Keratinocyte (primary cell): ENCODE data around the gene CHST14. TPM values are rescaled to one million over a fixed set of nuclear protein-coding genes. Genes with fewer than 3 reads are reported as not detected.

Experiments
- DNase-seq: peaks from one replicate; pipeline ENCODE4 v3.0.0-alpha.2; 2011; ENCODE audit warnings: low read depth, missing footprints, low spot score
- FAIRE-seq: peaks from 2 replicates; lab custom pipeline; 2011; peaks lifted over from hg19 to GRCh38; lab: Jason Lieb, UNC
- H2AFZ ChIP-seq: 2 replicates; pipeline ENCODE4 v1.6.0; 2012; ENCODE audit warnings: low read length, control low read depth, inconsistent platforms; ENCODE audit not compliant: control insufficient read depth
- H3K27ac ChIP-seq: 2 replicates; pipeline ENCODE4 v1.5.1; 2011; ENCODE audit warnings: low read length; ENCODE audit not compliant: control insufficient read depth, insufficient read depth
- H3K27me3 ChIP-seq: 3 replicates; pipeline ENCODE4 v1.6.0; 2011; ENCODE audit warnings: low read length; ENCODE audit not compliant: control insufficient read depth, insufficient read depth; ENCODE audit errors: extremely low read depth
- H3K36me3 ChIP-seq, 2 experiments: 2 replicates in 1 of 2; 3 replicates in 1 of 2; pipeline ENCODE4 v1.5.1; 2011; ENCODE audit warnings: low read length in 2 of 2, mild to moderate bottlenecking in 1 of 2; ENCODE audit not compliant: control insufficient read depth in 2 of 2, insufficient read depth in 2 of 2; ENCODE audit errors: extremely low read depth in 1 of 2
- H3K4me1 ChIP-seq: 3 replicates; pipeline ENCODE4 v1.5.1; 2011; ENCODE audit warnings: low read length; ENCODE audit not compliant: control insufficient read depth, insufficient read depth; ENCODE audit errors: extremely low read depth
- H3K4me2 ChIP-seq: 3 replicates; pipeline ENCODE4 v1.6.0; 2011; ENCODE audit warnings: low read depth, low read length; ENCODE audit not compliant: control insufficient read depth, insufficient read depth; ENCODE audit errors: extremely low read depth
- H3K4me3 ChIP-seq, 3 experiments: fragments of 200-600 bp in 1 of 3; sonication (generic) in 1 of 3; 2 replicates in 2 of 3; 3 replicates in 1 of 3; pipeline ENCODE4 v1.5.1; 2011 to 2016; ENCODE audit warnings: low read length in 3 of 3, mild to moderate bottlenecking in 3 of 3, control low read depth in 2 of 3, inconsistent platforms in 1 of 3, low read depth in 1 of 3, mixed read lengths in 1 of 3, mixed run types in 1 of 3, moderate library complexity in 1 of 3; ENCODE audit not compliant: control insufficient read depth in 2 of 3, insufficient read depth in 2 of 3; ENCODE audit errors: extremely low read depth in 1 of 3
- H3K79me2 ChIP-seq: 2 replicates; pipeline ENCODE4 v1.6.0; 2012; ENCODE audit warnings: low read length; ENCODE audit not compliant: control insufficient read depth, insufficient read depth
- H3K9ac ChIP-seq: 3 replicates; pipeline ENCODE4 v1.6.0; 2011; ENCODE audit warnings: low read length; ENCODE audit not compliant: control insufficient read depth, insufficient read depth; ENCODE audit errors: extremely low read depth
- H3K9me1 ChIP-seq: 3 replicates; pipeline ENCODE4 v1.6.0; 2011; ENCODE audit warnings: low read length; ENCODE audit not compliant: control insufficient read depth, insufficient read depth; ENCODE audit errors: extremely low read depth
- H3K9me3 ChIP-seq: 2 replicates; pipeline ENCODE4 v1.5.1; 2012; ENCODE audit warnings: low read depth, low read length; ENCODE audit not compliant: control insufficient read depth
- H4K20me1 ChIP-seq: 3 replicates; pipeline ENCODE4 v1.6.0; 2011; ENCODE audit warnings: low read length; ENCODE audit not compliant: control insufficient read depth, insufficient read depth; ENCODE audit errors: extremely low read depth
- EZH2 ChIP-seq: IDR thresholded peaks from one replicate; pipeline ENCODE4 v1.6.1; 2012; ENCODE audit warnings: inconsistent platforms, mild to moderate bottlenecking, low read length, moderate library complexity
- dilution Hi-C: fragments of 300-500 bp; cut with MboI; formaldehyde crosslinking; loops from one replicate; pipeline ENCODE4 v1.7.0; 2020; ENCODE audit warnings: low sequenced_read_pairs; ENCODE audit not compliant: extremely low pct_ligation_motif_present
- polyA plus RNA-seq, 5 experiments: library from polyadenylated mRNA; depleted of rRNA in 3 of 5; stranded (reverse) in 3 of 5; stranded (forward) in 1 of 5; unstranded in 1 of 5; fragments of >200 nt; gene quantifications; 1 replicate in 1 of 5; 2 replicates in 3 of 5; 3 replicates in 1 of 5; pipeline versions ENCODE4 v1.2.1 to v1.2.3, GENCODE V29; 2011 to 2012; ENCODE audit warnings: missing spikeins in 2 of 5, low read depth in 1 of 5, low replicate concordance in 1 of 5
- TF ChIP-seq, protein P1 (sequence below), 3 experiments: IDR thresholded peaks in 1 of 3; conservative IDR thresholded peaks in 1 of 3; optimal IDR thresholded peaks in 1 of 3; 2 replicates in 2 of 3; 3 replicates in 1 of 3; pipeline versions ENCODE3 to v1.5.1; 2011; ENCODE audit warnings: low read length in 3 of 3, mild to moderate bottlenecking in 3 of 3, moderate library complexity in 2 of 3, control low read depth in 1 of 3, inconsistent platforms in 1 of 3; ENCODE audit not compliant: insufficient read depth in 2 of 3; ENCODE audit errors: extremely low read depth in 1 of 3

Gene CHST14
- polyA plus RNA-seq, 1 donor (not counting 4 experiments of a cell fraction or from before 2014, with no cell fraction given): 1.5 TPM

DNA sequence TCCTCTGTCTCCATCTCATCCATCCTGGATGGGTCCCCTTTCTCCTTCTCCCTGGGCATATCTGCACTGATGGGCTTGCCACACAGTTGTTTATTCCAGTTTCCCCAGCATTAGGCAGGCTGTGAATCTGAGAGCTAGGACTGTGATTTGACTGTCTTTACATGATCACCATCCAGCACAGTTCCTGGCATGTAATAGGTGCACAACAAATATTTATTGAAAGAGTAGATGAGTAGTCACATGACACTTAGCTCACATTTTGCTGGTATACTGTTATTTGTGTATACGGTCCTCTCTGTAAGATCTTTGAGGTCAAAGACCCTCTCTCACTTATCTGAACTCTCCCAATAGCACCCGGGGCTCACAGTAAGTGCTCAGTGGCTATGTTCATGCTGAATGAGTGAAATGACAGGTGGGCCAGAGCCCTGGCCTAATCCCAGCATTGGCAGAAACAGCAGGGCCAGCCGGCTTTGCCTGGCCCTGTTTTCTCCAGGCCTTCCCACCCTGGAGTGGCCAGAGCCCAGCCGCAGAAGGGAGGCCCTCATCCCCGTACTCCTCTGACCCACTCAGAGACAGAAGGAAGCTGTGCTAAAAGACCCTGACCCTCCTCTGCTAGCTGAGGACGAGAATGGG, 46.2 kb upstream of the CHST14 start:
- H3K27me3 ChIP-seq: peaks cover 7% of the 10 kb centered on the region
- no peak overlapping the region for H3K27ac ChIP-seq
- dilution Hi-C loops: no loop called here
- peaks cover 18% of the 10 kb centered on the region for H3K4me1 ChIP-seq
- H2AFZ ChIP-seq: no peak overlapping the region
- H3K4me3 ChIP-seq: no peak overlapping the region
- no peaks in the 10 kb centered on the region for H4K20me1 ChIP-seq
- no peak for TF ChIP-seq EZH2
- TF ChIP-seq, protein P1, sequence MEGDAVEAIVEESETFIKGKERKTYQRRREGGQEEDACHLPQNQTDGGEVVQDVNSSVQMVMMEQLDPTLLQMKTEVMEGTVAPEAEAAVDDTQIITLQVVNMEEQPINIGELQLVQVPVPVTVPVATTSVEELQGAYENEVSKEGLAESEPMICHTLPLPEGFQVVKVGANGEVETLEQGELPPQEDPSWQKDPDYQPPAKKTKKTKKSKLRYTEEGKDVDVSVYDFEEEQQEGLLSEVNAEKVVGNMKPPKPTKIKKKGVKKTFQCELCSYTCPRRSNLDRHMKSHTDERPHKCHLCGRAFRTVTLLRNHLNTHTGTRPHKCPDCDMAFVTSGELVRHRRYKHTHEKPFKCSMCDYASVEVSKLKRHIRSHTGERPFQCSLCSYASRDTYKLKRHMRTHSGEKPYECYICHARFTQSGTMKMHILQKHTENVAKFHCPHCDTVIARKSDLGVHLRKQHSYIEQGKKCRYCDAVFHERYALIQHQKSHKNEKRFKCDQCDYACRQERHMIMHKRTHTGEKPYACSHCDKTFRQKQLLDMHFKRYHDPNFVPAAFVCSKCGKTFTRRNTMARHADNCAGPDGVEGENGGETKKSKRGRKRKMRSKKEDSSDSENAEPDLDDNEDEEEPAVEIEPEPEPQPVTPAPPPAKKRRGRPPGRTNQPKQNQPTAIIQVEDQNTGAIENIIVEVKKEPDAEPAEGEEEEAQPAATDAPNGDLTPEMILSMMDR (optimal IDR thresholded peaks at IDR 0.05 in 1 of 3, IDR thresholded peaks at IDR 0.05 in 1 of 3, conservative IDR thresholded peaks at IDR 0.05 in 1 of 3; ENCODE audit: extremely low read depth in 1 of 3, insufficient read depth in 2 of 3, low read length in 3 of 3): no peak
- no peaks in the 10 kb centered on the region for H3K36me3 ChIP-seq
- DNase-seq (no peak), FAIRE-seq (no peak)
- H3K79me2 ChIP-seq: no peaks in the 10 kb centered on the region
- no peaks in the 10 kb centered on the region for H3K9me3 ChIP-seq
- no peaks in the 10 kb centered on the region for H3K9me1 ChIP-seq
- H3K9ac ChIP-seq: no peak overlapping the region
- H3K4me2 ChIP-seq: no peak overlapping the region

DNA sequence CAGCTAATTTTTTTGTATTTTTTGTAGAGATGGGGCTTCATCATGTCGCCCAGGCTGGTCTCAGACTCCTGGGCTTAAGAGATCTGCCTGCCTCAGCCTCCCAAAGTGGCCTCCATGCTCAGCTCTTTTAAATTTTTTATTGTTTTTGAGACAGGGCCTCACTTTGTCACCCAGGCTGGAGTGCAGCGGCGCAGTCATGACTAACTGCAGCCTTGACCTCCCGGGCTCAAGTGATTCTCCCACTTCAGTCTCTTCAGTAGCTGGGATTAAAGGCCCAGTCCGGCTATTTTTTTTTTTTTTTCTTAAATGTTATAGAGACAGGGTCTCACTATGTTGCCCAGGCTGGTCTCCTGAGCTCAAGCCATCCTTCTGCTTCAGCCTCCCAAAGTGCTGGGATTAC, 45.1 kb upstream of the CHST14 start:
- H3K9me1 ChIP-seq: no peaks in the 10 kb centered on the region
- no peak for DNase-seq
- dilution Hi-C loops: no loop called here
- H3K4me1 ChIP-seq: peaks cover 22% of the 10 kb centered on the region
- H3K79me2 ChIP-seq: no peaks in the 10 kb centered on the region
- H4K20me1 ChIP-seq: no peaks in the 10 kb centered on the region
- H3K9ac ChIP-seq: no peak overlapping the region
- TF ChIP-seq, protein P1 (optimal IDR thresholded peaks at IDR 0.05 in 1 of 3, IDR thresholded peaks at IDR 0.05 in 1 of 3, conservative IDR thresholded peaks at IDR 0.05 in 1 of 3; ENCODE audit: extremely low read depth in 1 of 3, insufficient read depth in 2 of 3, low read length in 3 of 3): no peak
- no peak for TF ChIP-seq EZH2
- no peak for FAIRE-seq
- H3K27ac ChIP-seq: no peak overlapping the region
- no peaks in the 10 kb centered on the region for H3K9me3 ChIP-seq
- H3K4me3 ChIP-seq: no peak overlapping the region
- no peak overlapping the region for H2AFZ ChIP-seq
- peaks cover 7% of the 10 kb centered on the region for H3K27me3 ChIP-seq
- H3K4me2 ChIP-seq: no peak overlapping the region
- no peaks in the 10 kb centered on the region for H3K36me3 ChIP-seq
